GM21717 (cell line): ENCODE data around the gene FARP1.
"Not testable (repeated sequence)": the region's sequence is repeated elsewhere in the genome, so short reads cannot be mapped to it uniquely, and the experiment has no call there.

Experiments used
- ATAC-seq: cut with Tn5 transposase; IDR thresholded peaks from one replicate; pipeline ENCODE4 v1.9.1; 2021; ENCODE audit warnings: mild to moderate bottlenecking, moderate library complexity; ENCODE audit not compliant: unreplicated experiment

FARP1 gene

GRCh38 chr13:98252931-98253470 lies 110.1 kb downstream of the FARP1 start:
- ATAC-seq = no peak

- no peak for ATAC-seq
These were observed 110.6 kb downstream of the FARP1 start for GRCh38 chr13:98253526-98253925.

GRCh38 chr13:98254513-98254912 lies 111.6 kb downstream of the FARP1 start:
- no peak for ATAC-seq

- no peak for ATAC-seq
These were observed 115.3 kb downstream of the FARP1 start for GRCh38 chr13:98258226-98258625.

GRCh38 chr13:98260357-98261164 lies 117.7 kb downstream of the FARP1 start:
- no peak for ATAC-seq

GRCh38 chr13:98261165-98261702 lies 118.3 kb downstream of the FARP1 start:
- no peak for ATAC-seq

GRCh38 chr13:98262292-98262691 lies 119.4 kb downstream of the FARP1 start:
- no peak for ATAC-seq

GRCh38 chr13:98263841-98264240 lies 120.9 kb downstream of the FARP1 start:
- no peak for ATAC-seq

GRCh38 chr13:98264877-98265276 lies 122.0 kb downstream of the FARP1 start:
- no peak for ATAC-seq

- no peak for ATAC-seq
These were observed 123.0 kb downstream of the FARP1 start for GRCh38 chr13:98265692-98266551.

GRCh38 chr13:98267080-98267912 lies 124.4 kb downstream of the FARP1 start:
- ATAC-seq = no peak

GRCh38 chr13:98269386-98269785 lies 126.5 kb downstream of the FARP1 start:
- no peak for ATAC-seq

- no peak for ATAC-seq
These were observed 127.9 kb downstream of the FARP1 start for GRCh38 chr13:98270819-98271218.

- not testable (repeated sequence) for ATAC-seq
These were observed 128.8 kb downstream of the FARP1 start for GRCh38 chr13:98271646-98272045.

- ATAC-seq = no peak
These were observed 129.7 kb downstream of the FARP1 start for GRCh38 chr13:98272549-98272948.

GRCh38 chr13:98273067-98273823 lies 130.4 kb downstream of the FARP1 start:
- ATAC-seq = no peak

GRCh38 chr13:98273824-98274742 lies 131.2 kb downstream of the FARP1 start:
- ATAC-seq = no peak

- no peak for ATAC-seq
These were observed 132.1 kb downstream of the FARP1 start for GRCh38 chr13:98274921-98275487.
